Fibroblast of villous mesenchyme (primary cell): ENCODE results near the gene CD300A. TPM values are rescaled to one million over a fixed set of nuclear protein-coding genes. Genes with fewer than 3 reads are reported as not detected.
A peak's percentile ranks its signal among the peaks of the same experiment; 100 is the strongest.

ENCODE experiments used
- DNase-seq: peaks from one replicate; pipeline ENCODE4 v3.0.0-alpha.2; 2010; ENCODE audit warnings: low read depth
- H3K4me3 ChIP-seq: 2 replicates; pipeline ENCODE4 v1.5.1; 2011; ENCODE audit warnings: low read depth, mild to moderate bottlenecking, low read length
- total RNA-seq: library from RNA; depleted of rRNA; stranded (reverse); fragments of >200 nt; gene quantifications from 2 replicates; pipeline ENCODE4 v1.2.3, GENCODE V29; 2012
- TF ChIP-seq, protein P1 (sequence below): IDR thresholded peaks from 2 replicates; pipeline ENCODE4 v1.5.1; 2012; ENCODE audit warnings: low read depth, mild to moderate bottlenecking, low read length; ENCODE audit not compliant: insufficient read depth

The CD300A gene
- total RNA-seq, 1 donor: not detected

DNA sequence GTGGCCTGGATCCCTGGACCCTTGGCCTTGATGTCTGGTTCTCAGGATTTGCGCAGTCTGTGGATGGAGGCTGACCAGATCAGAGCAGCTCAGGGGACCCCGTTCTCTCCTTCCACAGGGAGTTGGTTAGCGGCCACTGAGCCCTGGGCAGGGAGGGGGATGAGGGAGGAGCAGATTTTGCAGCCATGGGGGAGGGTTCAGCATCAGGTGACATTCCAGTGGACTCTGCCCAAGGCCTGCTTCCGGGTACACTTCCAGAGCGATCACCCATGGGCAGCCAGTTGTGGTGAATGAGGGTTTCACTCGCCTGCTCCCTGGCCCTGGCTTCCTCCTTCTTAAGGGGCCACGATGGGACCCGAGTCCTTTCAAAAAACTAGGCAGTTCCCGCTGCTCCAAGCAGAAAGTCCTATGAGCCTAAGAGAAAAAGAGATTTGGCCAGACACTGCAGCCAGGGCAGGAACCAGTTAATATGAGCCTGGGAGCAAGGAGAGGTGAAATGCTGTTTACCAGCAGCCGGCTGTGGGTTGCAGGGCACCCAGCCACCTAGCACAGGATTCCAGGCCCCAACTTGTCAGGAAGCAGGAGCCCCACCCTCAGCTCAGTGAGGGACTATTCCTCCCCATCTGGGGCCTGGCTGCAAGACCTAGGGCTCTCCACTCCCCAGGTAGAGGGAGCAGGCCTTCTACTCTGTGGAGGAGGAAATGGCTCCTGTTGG, 39.2 kb upstream of the CD300A start:
- TF ChIP-seq, protein P1, sequence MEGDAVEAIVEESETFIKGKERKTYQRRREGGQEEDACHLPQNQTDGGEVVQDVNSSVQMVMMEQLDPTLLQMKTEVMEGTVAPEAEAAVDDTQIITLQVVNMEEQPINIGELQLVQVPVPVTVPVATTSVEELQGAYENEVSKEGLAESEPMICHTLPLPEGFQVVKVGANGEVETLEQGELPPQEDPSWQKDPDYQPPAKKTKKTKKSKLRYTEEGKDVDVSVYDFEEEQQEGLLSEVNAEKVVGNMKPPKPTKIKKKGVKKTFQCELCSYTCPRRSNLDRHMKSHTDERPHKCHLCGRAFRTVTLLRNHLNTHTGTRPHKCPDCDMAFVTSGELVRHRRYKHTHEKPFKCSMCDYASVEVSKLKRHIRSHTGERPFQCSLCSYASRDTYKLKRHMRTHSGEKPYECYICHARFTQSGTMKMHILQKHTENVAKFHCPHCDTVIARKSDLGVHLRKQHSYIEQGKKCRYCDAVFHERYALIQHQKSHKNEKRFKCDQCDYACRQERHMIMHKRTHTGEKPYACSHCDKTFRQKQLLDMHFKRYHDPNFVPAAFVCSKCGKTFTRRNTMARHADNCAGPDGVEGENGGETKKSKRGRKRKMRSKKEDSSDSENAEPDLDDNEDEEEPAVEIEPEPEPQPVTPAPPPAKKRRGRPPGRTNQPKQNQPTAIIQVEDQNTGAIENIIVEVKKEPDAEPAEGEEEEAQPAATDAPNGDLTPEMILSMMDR: no peak
- H3K4me3 ChIP-seq: no peak overlapping the region
- no peak for DNase-seq

DNA sequence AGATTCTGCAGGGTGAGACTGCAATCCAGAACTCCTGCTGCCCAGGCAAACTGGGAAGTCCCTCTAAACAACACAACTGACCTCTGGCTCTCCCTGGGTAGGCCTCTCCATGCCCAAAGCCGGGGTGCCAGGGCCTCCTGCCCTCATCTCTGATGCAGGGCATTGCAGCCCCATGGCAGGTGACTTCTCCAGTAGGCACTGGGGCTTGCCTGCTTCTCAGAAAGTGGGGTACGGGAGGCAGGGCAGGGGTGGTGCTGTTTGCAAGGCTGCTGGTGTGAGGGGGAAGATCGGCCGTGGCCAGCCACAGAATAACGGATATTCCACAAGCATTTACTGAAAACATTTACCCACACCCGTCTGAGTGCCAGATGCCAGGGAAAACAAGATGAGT, 38.7 kb upstream of the CD300A start:
- no peak for DNase-seq
- TF ChIP-seq, protein P1: no peak
- H3K4me3 ChIP-seq: no peak overlapping the region

DNA sequence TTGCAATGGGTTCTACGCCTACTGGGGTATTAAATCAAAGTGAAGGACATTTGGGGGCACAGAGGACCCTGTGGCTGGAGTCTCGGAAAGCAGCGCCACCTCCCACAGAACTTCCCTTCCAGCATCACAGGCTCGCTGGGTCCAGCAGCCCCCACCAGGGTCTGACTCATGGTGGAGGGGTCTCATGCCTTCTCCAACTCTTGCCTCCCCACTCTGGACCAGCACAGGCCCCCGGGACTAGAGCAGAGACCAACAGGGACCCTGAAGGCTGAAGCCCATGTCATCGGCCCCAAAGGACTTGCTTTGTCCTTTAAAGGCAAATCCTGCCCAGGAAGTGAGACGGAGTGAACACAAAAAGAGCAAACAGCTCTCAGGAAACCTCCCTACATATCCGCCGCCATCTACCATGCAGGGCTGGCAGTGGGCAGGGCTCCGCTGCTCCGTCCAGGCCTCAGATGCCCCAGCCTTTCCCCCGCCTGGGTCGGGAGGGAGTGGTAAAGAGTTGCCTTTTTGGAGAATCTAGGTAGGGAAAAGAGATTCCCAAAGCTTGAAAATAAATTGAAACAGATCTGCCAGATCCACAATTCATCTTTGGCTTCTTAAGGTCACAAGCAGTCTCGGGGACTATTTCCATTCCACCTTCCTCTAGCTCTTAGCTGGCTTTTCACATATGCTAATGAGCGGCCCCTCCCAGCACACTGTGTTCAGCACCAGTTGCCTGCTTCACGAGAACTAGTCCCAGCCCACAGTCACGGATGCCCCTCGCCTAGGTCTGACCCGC, 36.6 kb upstream of the CD300A start:
- H3K4me3 ChIP-seq: peak overlapping the region; percentile 56
- DNase-seq: no peak
- TF ChIP-seq, protein P1: no peak

GRCh38 chr17:74430385-74430705, 36.1 kb upstream of the CD300A start:
- TF ChIP-seq, protein P1: no peak
- no peak for DNase-seq
- H3K4me3 ChIP-seq: peak overlapping the region; percentile 56

- DNase-seq: peak; percentile 80
- peak overlapping the region; percentile 56 for H3K4me3 ChIP-seq
- TF ChIP-seq, protein P1: no peak
Observed at GRCh38 chr17:74430706-74431567, 35.5 kb upstream of the CD300A start.

- peak; percentile 33 for DNase-seq
- TF ChIP-seq, protein P1: no peak
- H3K4me3 ChIP-seq: peak within 1 kb of the TSS; percentile 56
Observed at GRCh38 chr17:74431568-74432423, 34.6 kb upstream of the CD300A start, which contains the start of gene GPRC5C. GPRC5C (plus strand) TSS chr17:74432088; CDS start chr17:74439777, 7,689 bp downstream.
